Activated CD8-positive, alpha-beta memory T cell treated with anti-CD3 and anti-CD28 coated beads, Interleukin-2, amount 50 U/mL, for 48 hours (primary cell): Measurements from ENCODE around the gene DUOX1.
"Not testable (repeated sequence)": the region's sequence is repeated elsewhere in the genome, so short reads cannot be mapped to it uniquely, and the experiment has no call there.

Source experiments
- DNase-seq: peaks from one replicate; pipeline ENCODE4 v3.0.0-alpha.2; 2020

Gene DUOX1

GRCh38 chr15:45129651-45130129 lies at the start of gene DUOX1, which contains the start of gene DUOXA1:
DUOX1 (plus strand) TSS chr15:45129994; CDS start chr15:45131967, 1,973 bp downstream.
DUOXA1 (minus strand) TSS chr15:45129879; CDS start chr15:45123014, 6,865 bp downstream.
- DNase-seq, result no peak

- DNase-seq, result not testable (repeated sequence)
Observed at GRCh38 chr15:45080593-45080992, 49.2 kb upstream of the DUOX1 start.

DNA sequence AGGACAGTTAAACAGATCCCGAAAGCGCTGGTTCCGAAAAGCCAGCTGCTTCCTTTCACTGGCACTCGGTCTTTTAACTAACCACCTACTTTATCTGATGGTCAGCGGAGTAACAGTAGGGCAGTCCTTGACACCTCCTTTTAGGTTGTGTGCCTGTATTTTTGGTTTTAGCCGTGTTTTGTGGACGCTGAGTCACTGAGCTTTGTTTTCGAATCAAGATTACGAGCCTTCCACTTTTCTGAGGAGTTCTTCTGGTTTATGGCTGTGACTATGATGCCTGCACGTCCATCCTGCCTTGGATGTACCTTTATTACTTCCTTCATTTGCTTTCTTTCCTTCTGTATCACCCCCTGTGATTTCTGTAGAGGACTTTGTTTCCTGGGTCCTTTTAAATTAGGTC lies 47.4 kb upstream of the DUOX1 start:
- DNase-seq, result not testable (repeated sequence)

DNA sequence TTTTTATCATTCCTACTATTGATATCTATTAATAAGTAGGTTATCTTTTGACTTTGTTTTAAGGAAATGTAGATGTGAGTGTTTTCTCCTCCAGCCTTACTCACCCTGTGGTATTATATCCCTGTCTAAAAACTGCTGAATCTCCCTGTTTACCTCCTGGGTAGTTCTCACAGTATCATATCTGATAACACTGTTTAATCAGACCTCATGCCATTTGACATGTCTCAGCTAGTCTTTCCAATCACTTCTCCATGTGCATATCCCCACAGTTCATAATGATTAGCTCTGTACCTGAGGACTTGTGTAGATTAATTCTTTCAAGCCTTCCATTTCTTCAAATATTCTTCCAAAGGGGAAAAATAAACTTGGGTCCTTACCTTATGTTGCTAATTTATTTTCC lies 46.6 kb upstream of the DUOX1 start:
- no peak for DNase-seq

- no peak for DNase-seq
Observed at GRCh38 chr15:45084163-45084562, 45.6 kb upstream of the DUOX1 start.

DNA sequence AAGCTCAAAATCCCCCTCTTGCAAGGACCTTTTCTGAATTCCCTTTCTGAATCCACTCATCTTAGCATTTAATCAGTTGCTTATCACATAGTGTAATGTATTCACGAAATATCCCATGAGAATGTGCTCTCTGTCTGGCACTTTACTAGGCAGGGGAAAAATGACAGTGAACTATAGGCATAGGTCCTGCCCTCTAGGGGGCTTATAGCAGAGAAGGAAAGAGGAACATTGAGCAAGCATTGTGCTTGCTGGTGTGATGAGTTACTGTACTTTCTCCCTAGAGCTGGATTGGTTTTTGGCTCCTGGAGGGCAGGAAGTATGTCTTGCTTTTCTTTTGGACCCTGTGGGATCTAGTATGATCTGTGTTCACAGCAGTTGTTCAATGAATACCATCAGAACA lies 42.3 kb upstream of the DUOX1 start:
- no peak for DNase-seq

DNA sequence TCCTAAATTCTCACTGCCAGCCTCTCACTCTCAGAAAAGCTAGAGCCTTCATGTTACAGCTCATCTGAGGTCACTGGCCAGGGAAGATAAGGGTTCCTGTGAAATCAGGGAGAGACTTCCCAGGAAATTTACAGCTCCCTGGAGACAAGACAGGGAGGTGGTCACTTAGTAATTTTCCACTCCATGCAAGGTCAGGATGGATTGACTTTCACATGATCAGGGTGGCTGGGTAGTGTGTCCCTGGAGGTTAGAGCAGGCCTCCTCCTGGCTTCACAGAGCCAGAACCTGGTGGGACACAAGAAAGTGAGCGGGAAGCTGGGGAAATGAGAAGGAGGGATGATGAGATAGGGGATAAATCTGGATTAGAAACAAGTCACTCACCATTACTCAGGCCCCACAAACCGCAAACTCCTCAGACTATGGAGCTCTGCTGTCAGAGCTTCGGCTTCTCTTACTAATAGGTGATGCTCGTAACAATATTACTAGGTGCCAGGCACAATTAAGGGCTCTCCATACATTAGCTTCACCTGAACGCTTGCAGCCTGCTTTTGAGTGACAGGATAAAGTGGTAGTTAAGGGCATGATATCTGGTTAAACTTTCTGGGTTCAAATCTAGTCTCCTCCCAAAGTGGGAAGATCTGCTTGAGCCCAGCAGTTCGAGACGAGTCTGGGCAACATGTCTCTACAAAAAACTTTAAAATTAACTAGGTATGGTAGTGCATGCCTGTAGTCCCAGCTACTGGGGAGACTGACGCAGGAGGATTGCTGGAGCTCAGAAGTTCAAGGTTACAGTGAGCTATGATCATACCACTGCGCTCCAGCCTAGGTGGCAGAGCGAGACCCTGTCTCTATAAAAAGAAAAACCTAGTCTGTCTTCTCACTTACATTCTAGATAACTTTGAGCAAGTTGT lies 40.7 kb upstream of the DUOX1 start:
- DNase-seq, result no peak

- no peak for DNase-seq
Observed at GRCh38 chr15:45089712-45090373, 40.0 kb upstream of the DUOX1 start.

- no peak for DNase-seq
Observed at GRCh38 chr15:45091161-45091560, 38.6 kb upstream of the DUOX1 start.

GRCh38 chr15:45091576-45091975 lies 38.2 kb upstream of the DUOX1 start:
- no peak for DNase-seq

DNA sequence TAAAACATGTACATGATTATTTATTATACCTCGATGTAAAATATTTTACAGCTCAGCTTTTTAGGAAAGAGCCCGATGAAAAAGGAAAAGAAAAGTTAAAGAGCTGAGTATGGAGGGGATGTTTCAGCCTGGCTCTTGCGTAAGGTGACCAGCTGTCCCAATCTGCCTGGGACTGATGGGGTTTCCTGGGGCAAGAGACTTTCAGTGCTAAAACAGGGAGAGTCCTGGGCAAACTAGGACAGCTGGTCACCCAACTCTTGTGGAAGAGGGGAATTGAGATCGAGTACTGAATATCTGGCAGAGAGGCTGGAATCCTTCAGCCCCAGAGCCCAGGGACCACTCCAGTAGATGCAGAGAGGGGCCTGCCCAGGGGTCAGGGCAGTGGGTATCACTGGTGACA lies 36.8 kb upstream of the DUOX1 start:
- DNase-seq, result no peak

DNA sequence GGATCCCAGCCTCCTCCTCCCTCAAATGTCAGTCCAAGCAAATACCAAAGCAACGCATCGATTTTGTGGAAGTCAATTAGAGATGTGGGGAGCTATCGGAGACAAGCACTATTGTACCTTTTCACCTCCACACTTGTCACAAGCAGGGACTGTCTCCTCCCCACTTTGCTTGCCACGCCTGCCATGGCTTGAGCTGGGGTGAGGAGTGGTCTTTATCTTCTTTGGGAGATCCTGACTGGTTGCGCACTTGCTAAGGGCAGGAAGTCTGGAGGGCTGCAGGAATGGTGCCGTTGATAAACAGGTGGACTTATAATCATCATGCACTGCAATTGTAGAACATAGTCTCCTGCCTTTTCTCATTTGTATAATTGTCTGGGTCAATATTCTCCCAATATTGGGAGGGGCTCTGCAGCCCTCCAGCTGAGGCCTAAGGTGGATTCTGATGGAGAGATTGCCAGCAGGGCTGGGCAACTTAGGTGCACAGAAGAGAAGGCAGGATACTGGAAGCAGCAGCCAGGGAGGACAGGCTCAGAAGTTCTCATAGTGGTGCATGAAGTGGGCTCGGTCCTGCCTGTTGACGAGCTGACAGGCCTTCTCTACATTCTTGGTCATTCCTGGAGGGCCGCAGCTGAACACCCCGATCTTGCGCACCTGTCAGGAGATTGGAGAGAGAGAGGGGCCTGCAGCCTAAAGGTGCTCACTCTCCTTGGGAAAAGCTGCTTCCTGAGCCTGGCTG lies 36.0 kb upstream of the DUOX1 start:
- no peak for DNase-seq

DNA sequence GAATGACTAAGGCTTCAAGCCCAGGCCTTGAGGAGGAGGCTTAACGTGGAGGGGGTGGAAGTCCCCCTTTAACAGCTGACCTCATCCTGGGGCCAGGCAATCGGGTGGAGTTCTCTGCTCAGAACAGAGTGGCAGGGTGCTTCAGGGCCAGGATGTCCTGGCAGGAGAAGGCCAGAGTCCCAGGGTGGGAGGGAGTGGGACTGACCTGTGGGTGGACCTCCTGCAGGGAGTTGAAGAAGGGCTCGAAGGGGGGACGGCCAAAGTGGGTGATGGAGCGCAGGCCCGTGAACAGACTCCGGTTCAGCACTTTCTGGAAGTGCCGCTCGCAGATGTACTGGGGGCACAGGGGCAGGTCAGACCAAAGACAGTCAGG lies 35.5 kb upstream of the DUOX1 start:
- DNase-seq, result no peak

DNA sequence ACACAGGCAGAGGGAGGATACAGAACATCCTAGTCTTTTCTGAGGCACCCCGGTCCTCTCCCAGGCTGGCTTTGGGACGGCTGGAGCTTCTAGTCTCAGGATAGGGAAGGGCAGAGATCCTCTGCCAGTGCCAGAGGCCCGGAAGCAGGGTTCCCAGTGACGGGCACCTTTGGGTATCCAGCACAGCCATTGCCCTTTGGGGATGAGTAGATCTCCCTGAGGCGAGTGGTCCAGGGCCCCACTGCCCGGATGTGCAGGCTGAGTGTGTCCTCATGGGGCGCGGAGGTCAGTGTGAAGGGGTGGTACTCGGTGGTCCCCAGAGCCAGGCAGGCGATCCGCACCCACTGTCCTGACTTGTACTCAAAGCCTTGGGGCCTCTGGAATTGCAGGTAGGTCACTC lies 34.1 kb upstream of the DUOX1 start:
- DNase-seq, result no peak

DNA sequence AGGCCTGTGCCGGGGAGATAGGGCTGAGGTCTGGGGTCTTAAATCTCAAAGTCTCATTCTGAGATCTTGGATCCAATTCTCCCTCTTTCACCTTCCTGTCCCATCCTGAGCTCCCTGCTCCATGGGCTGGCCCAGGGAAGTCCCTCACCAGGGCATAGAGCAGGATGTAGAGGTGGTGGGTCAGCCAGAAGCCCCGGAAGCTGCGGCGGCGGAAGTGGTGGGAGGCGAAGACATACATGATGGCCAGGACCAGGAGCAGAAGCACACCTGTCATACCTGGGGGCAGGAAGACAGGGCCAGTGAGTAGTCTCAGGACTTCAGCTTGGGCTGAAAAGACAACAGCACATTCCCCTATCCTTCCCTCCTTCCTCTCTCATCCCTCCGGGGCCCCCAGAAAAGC lies 32.3 kb upstream of the DUOX1 start:
- no peak for DNase-seq

- no peak for DNase-seq
Observed at GRCh38 chr15:45099549-45100165, 30.1 kb upstream of the DUOX1 start.

- DNase-seq, result no peak
Observed at GRCh38 chr15:45100884-45101625, 28.7 kb upstream of the DUOX1 start.

GRCh38 chr15:45101749-45102148 lies 28.0 kb upstream of the DUOX1 start:
- no peak for DNase-seq

DNA sequence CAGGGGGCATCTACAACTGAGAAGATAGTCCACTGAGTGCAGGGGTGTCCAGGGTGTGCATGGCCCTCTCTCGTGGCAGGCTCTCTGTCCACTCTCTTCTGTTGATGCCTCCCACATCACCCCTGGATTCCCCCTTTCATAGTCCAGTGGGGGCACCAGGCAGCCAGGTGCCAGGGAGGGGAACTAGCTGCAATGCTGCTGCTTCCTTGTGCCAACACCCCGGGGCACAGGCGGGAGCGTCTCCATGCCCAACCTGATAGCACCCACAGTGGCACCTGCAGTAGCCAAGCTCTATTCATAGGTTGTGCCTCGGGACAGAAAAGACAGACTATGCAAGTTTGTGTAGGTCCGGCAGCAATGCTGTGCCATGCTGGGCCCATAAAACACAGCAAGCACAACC lies 27.6 kb upstream of the DUOX1 start:
- no peak for DNase-seq

DNA sequence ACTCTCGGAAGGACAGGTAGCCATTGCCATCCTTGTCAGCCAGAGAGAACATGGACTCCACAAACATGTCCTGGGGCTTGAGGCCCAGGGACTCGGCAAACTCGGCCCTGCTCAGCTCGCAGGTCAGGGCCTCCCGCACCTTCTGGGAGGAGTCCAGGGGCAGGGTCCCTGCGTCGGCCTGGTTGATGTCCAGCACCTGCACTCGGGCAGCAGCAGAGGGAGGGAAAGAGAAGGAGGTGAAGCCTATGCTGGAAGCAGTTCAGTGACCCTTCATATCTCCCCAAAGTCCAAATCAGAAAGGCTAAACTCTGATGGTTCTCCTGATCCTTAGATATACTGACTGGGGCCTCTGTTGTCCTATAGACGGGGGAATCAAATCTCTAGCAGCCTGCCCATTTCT lies 25.6 kb upstream of the DUOX1 start:
- not testable (repeated sequence) for DNase-seq

- no peak for DNase-seq
Observed at GRCh38 chr15:45105586-45105985, 24.2 kb upstream of the DUOX1 start.
